Ovary (tissue), 9 donors: Measurements from ENCODE around the gene SOX10. TPM values are rescaled to one million over a fixed set of nuclear protein-coding genes. Genes with fewer than 3 reads are reported as not detected.

ENCODE experiments used
- DNase-seq, 5 donors: peaks; one replicate each; pipeline ENCODE4 v3.0.0-alpha.2; 2019 to 2020
- H3K27ac ChIP-seq, 2 donors: fragments of 200-600 bp; one replicate each; pipeline versions ENCODE4 v1.5.1 to v1.8.0; 2019 to 2022
- H3K27me3 ChIP-seq: fragments of 200-600 bp; one replicate; pipeline ENCODE4 v1.8.0; 2022
- H3K36me3 ChIP-seq: fragments of 200-600 bp; sonication (generic); one replicate; pipeline ENCODE4 v1.5.1; 2019
- H3K4me1 ChIP-seq: one replicate; pipeline ENCODE4 v1.8.1; 2013; ENCODE audit warnings: mild to moderate bottlenecking, moderate library complexity; ENCODE audit not compliant: insufficient read depth
- H3K4me3 ChIP-seq: fragments of 200-600 bp; sonication (generic); one replicate; pipeline ENCODE4 v1.5.1; 2017
- H3K9me3 ChIP-seq, 2 donors: fragments of 200-600 bp in 1 of 2; sonication (generic) in 1 of 2; one replicate each; pipeline versions ENCODE4 v1.5.1 to v1.8.1; 2013 to 2019; ENCODE audit warnings: mild to moderate bottlenecking in 1 of 2, moderate library complexity in 1 of 2
- CTCF ChIP-seq, 3 donors: fragments of 450-650 bp in 2 of 3; fragments of 200-600 bp in 1 of 3; IDR thresholded peaks; one replicate each; pipeline versions ENCODE4 v1.5.1 to v1.8.0; 2016 to 2022; ENCODE audit warnings: antibody characterized with exemption in 3 of 3, mild to moderate bottlenecking in 1 of 3
- EP300 ChIP-seq: sonication (generic); formaldehyde crosslinking; IDR thresholded peaks from one replicate; pipeline ENCODE4 v1.6.1; 2017; ENCODE audit warnings: antibody characterized with exemption
- POLR2A ChIP-seq: fragments of 450-650 bp; IDR thresholded peaks from one replicate; pipeline ENCODE4 v1.6.1; 2017; ENCODE audit warnings: antibody characterized with exemption, mild to moderate bottlenecking, moderate library complexity
- WGBS, 3 donors: extraction: QIAGEN DNeasy Blood & Tissue Kit in 1 of 3; methylation state at CpG; one replicate each; pipeline versions ENCODE4 v1.1.5 to v1.1.7; 2013 to 2017; 5-methylcytosine and 5-hydroxymethylcytosine counted together
- intact Hi-C, 4 donors: fragments of 100-400 bp; cut with DNase I; formaldehyde crosslinking; loops; one replicate each; pipeline versions ENCODE4 v1.11.0 to v1.15.1; 2022 to 2023
- polyA plus RNA-seq, 2 donors: library from polyadenylated mRNA; stranded (reverse); fragments of 200-250 nt in 1 of 2; fragments of 350-450 nt in 1 of 2; fragmentation: Illumina TruSeq in 1 of 2; extraction: RNeasy Lipid Tissue Mini Kit (QIAGEN cat#74804) in 1 of 2; gene quantifications; one replicate each; pipeline ENCODE4 v1.2.3, GENCODE V29; 2013 to 2014
- total RNA-seq, 7 donors: library from RNA; depleted of rRNA in 2 of 7; stranded (reverse); fragments of >200 nt in 2 of 7; fragmentation: NEBNext Ultra II Directional in 3 of 7; extraction: Animal tissue kit (Norgen Biotek cat#: 25700) in 3 of 7; gene quantifications; one replicate each; pipeline versions ENCODE4 v1.1.0 to v1.2.4, GENCODE V29; 2016 to 2023
- donor health status: DM: no; HTN: no; CAD: no; lungs with moderate emphysema.
- donor health status: DM: no; HTN: no; CAD: no.
- donor health status: Bipolar disorder and iron deficiency.
- donor health status: DM: yes; HTN: yes; CAD: no.
- donor health status: DM: no; HTN: no; CAD: no.
- donor health status: DM: yes; HTN: yes; CAD: no.

The SOX10 gene
- total and polyA plus RNA-seq, 9 donors, result 0.11 to 3.2 (median 1.3) TPM; not detected in 2

GRCh38 chr22:37930952-37931440 lies 53.4 kb downstream of the SOX10 start:
- no peaks in the 10 kb centered on the region for H3K36me3 ChIP-seq
- peaks cover 11% of the 10 kb centered on the region for H3K4me1 ChIP-seq
- no peak for TF ChIP-seq EP300
- no peak for TF ChIP-seq CTCF (IDR thresholded peaks at IDR 0.05)
- no peak for TF ChIP-seq POLR2A
- intact Hi-C loops, result loop anchor here in 2 of 4 donors (5.0 to 10.0 kb wide), 3 partner anchors 34 to 116 kb away; no protein-coding TSS in a partner anchor
- DNase-seq, result no peak
- no peak overlapping the region for H3K4me3 ChIP-seq
- no peaks in the 10 kb centered on the region for H3K9me3 ChIP-seq
- no peak overlapping the region for H3K27ac ChIP-seq
- WGBS, 3 donors, result 81 to 92% (median 82%) methylated on average over 2 of the region's 2 CpGs
- H3K27me3 ChIP-seq, result no peaks in the 10 kb centered on the region

- DNase-seq, result no peak
- Histone ChIP-seq H3K9me3 (no peaks in the 10 kb centered on the region), H3K27ac (no peak overlapping the region), H3K4me1 (peaks cover 11% of the 10 kb centered on the region), H3K27me3 (no peaks in the 10 kb centered on the region), H3K36me3 (no peaks in the 10 kb centered on the region), H3K4me3 (no peak overlapping the region)
- no peak for TF ChIP-seq EP300
- no peak for TF ChIP-seq POLR2A
- TF ChIP-seq CTCF (IDR thresholded peaks at IDR 0.05), result no peak
- intact Hi-C loops, result loop anchor here in 2 of 4 donors (5.0 to 10.0 kb wide), 3 partner anchors 33 to 116 kb away; no protein-coding TSS in a partner anchor
- 68 to 71% (median 69%) methylated on average over 11 of the region's 11 CpGs for WGBS, 3 donors
Measured at GRCh38 chr22:37930270-37930951, 53.9 kb downstream of the SOX10 start.

- 94 to 95% (median 94%) methylated on average over 5 of the region's 5 CpGs for WGBS, 3 donors
- H3K4me3 ChIP-seq, result no peak overlapping the region
- H3K36me3 ChIP-seq, result no peaks in the 10 kb centered on the region
- H3K27ac ChIP-seq, result peak overlapping the region in 1 of 2 donors; percentile 6
- no peak for DNase-seq
- peaks cover 11% of the 10 kb centered on the region for H3K4me1 ChIP-seq
- no peaks in the 10 kb centered on the region for H3K9me3 ChIP-seq
- no peaks in the 10 kb centered on the region for H3K27me3 ChIP-seq
- intact Hi-C loops, result loop anchor here in 1 of 4 donors (10.0 kb wide), 1 partner anchor 115 kb away; no protein-coding TSS in a partner anchor
- TF ChIP-seq EP300 (no peak), POLR2A (no peak), CTCF (IDR thresholded peaks at IDR 0.05) (no peak)
Measured at GRCh38 chr22:37929390-37929789, 55.0 kb downstream of the SOX10 start.

- H3K36me3 ChIP-seq, result no peaks in the 10 kb centered on the region
- H3K27ac ChIP-seq, result no peak overlapping the region
- no peak overlapping the region for H3K4me3 ChIP-seq
- TF ChIP-seq CTCF (IDR thresholded peaks at IDR 0.05) (no peak), POLR2A (no peak), EP300 (no peak)
- DNase-seq, result no peak
- 94 to 97% (median 96%) methylated on average over 4 to 5 of the region's 5 CpGs for WGBS, 3 donors
- H3K27me3 ChIP-seq, result no peaks in the 10 kb centered on the region
- intact Hi-C loops, result loop anchor here in 1 of 4 donors (10.0 kb wide), 1 partner anchor 113 kb away; no protein-coding TSS in a partner anchor
- H3K9me3 ChIP-seq, result no peaks in the 10 kb centered on the region
- no peaks in the 10 kb centered on the region for H3K4me1 ChIP-seq
Measured at GRCh38 chr22:37927637-37927936, 56.8 kb downstream of the SOX10 start.
